Smooth muscle cell of the brain vasculature (primary cell): ENCODE measurements around the gene ELOVL1.

ENCODE experiments used
- DNase-seq: peaks from one replicate; pipeline ENCODE4 v3.0.0-alpha.2; 2012; ENCODE audit warnings: low read depth, low spot score

ELOVL1 gene

DNA sequence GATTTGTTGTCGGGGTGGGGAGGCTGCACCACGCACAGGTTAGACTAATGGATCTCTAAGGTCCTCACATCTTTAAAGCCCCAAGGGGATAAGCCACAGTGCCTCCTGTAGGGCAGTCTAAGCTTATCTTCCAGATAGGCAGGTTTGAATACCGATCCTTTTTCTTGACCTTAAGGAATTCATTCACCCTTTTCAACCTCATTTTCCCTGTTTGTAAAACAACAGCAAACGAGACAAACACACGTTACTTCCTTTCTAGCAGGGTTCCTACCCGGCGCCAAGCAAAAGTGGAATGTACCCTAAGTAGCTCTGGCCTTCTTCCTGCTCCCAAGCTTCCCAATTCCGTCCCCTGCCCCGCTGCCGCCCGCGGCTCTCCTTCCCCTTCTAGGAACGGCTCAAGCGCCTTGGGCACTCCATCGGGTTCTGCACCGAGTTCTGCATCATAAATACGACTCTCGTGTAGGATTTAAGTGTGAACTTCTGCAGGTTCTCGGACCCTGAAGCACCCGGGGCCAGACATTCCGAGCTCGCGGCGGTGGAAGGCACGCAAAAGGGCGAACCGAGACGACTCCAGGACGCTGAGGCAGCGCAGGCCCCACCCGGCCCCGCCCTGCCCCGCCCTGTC, 9.6 kb downstream of the ELOVL1 start:
- no peak for DNase-seq

DNA sequence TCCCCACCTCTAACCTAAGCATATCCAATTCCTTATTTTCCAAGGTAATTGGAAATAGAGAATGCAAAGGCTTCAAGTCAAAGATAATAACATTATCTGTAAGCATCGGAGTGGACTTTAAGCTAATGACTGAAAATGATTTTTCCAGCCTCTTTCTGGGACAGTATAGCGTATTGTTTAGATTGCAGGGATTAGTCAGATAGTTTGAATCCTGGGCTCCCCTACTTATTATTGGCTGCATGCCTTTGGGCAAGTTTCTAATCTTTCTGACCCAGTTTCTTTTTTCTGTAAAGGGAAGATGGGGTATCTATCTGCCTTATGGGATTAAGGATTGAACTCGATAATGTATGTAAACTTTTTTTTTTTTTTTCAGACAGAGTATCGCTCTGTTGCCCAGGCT, 10.6 kb downstream of the ELOVL1 start:
- DNase-seq, result no peak

DNA sequence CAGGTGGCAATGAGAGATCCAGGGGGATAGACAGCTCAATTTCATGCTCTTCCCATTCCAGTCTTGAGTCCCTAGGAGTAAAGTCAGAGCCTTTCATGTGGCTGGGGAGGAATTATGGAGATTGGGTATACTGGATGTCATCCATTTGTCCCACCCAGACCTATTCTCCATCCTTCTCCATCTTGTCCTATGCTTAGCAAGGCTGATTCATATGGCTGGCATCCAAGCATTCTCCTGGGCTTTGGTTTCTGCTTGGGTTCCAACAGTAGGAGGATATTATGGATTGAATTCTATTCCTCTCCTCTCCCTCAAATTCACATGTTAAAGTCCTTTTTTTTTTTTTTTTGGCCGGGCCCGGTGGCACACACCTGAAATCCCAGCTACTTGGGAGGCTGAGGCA, 12.9 kb downstream of the ELOVL1 start:
- no peak for DNase-seq

DNA sequence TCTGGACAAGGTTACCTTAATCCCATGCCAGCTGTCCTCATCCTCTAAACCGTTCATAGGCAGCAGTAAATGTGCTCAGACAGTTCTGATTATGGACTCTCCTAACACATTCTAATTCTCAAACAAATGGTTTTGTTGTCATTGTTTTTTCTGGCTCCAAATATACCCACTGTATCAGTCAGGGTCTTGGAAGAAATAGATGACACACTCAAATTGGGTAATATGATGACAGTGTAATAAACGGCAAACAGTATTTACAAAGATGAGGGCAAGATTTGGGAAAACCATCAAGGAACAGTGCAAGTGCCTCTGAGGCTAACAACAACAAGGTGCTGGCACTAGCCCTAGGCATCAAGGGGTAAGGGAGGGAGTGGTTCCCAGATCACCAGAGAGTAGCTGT, 13.3 kb downstream of the ELOVL1 start:
- DNase-seq, result no peak

DNA sequence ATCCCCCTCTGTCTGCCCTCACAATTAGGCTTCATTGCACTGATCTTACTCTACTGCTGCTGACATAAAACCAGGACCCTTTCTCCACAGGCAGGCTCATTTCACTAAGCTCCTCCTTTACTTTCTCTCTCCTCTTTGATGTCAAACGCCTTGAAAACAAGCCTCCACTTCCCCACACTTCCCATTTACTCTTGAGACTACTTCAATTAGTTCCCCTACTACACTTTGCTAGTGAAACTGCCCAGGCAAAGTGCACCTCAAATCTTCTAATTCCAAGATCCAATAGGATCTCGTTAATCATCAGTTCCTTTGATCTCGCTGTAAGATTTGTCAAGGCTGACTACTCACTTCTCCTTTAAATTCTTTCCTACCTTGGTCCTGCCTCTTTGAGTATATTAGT, 14.9 kb downstream of the ELOVL1 start:
- DNase-seq, result no peak

DNA sequence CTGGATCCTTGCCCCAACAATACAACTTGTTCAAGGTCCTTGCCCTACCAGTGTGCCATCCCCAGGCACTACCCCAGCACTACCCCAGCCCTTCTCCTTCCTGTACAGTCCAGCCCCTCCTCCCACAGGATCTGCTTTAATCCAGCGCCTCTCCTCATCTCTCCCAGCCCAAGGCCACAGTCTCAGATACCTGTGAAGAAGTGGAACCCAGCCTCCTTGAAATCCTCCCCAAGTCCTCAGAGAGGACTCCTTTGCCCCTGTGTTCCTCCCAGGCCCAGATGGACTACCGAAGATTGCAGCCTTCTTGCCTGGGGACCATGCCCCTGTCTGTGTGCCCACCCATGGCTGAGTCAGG, 15.5 kb downstream of the ELOVL1 start:
- no peak for DNase-seq

DNA sequence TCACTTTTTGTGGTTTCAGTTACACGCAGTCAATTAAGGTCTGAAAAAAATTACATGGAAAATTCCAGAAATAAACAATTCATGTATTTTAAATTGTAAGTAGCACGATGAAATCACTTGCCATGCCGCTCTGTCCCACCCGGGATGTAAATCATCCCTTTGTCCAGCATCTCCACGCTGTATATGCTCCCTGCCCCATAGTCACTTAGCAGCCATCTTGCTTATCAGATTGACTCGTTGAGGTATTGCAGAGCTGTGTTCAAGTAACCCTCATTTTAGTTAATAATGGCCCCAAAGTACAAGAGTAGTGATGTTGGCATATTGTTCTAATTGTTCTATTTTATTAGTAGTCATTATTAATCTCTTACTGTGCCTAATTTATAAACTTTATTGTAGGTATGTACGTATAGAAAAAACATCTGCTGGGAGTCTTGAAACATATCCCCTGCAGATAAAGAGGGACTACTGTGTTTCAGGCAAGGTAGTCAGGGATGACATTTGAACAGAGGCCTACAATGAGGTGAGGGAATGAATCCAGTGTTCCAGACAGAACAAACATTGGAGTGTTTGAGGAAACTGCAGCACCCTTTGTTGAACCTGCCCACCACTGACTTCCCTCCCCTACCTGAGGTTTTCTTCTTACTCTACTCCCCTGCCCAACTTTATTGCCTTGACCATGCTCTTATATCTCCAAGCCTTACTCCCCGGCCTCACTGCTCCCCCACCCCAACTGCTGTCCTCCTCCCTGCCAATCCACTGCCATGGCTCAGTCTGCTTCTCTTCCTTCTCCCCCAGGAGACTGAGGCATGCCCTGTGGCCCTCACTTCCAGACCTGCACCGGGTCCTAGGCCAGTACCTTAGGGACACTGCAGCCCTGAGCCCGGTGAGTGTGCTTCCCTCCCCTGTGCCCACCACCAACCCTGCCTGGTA, 16.1 kb downstream of the ELOVL1 start:
- no peak for DNase-seq

DNA sequence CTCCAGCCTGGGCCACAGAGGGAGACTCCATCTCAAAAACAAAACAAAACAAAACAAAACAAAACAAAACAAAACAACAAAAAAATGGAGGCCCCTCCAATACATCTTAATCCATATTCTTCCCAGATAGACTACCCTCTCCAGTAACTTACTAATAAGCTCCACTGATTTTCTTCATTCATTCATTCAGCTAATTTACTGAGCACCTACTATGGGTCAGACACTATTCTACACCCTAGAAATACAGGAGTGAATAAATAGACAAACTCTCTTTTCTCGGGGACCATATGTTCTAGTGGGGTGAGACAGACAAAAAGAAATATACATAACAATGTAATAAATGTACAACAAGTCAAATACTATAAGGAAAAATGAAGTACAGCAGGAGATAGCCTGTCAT, 16.8 kb downstream of the ELOVL1 start:
- no peak for DNase-seq

DNA sequence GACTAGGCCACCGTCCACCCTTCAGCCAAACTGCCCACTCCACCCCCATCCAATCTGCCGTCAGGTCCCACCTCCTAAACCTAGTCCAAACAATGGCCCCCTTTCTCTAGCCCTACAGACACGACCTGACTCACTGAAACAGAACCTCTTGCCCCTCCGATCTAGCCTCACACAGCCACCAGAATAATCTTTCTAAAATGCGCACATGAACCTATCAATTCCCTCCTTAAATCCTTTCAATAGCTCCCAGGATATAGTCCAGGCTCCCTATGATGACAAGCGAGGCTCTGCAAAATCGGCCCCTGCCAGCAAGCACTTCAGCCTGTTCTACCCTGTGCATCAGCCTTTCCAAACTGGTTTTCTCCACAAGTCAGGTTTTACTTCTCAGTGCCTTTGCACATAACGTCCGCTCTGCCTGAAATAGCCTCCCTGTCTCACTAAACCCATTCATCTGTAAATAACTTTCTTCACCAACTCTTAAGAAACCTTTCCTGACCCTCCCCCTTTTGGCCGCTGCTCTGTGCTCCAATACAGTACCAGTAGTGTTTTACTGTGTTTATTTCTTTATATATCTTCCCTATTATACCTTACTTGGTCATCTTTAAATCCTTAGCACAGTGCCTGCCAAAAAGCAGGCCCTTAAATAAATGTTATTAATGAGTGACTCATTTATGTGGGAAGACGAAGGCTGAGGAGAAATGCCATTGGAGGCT, 18.1 kb downstream of the ELOVL1 start:
- DNase-seq, result no peak

DNA sequence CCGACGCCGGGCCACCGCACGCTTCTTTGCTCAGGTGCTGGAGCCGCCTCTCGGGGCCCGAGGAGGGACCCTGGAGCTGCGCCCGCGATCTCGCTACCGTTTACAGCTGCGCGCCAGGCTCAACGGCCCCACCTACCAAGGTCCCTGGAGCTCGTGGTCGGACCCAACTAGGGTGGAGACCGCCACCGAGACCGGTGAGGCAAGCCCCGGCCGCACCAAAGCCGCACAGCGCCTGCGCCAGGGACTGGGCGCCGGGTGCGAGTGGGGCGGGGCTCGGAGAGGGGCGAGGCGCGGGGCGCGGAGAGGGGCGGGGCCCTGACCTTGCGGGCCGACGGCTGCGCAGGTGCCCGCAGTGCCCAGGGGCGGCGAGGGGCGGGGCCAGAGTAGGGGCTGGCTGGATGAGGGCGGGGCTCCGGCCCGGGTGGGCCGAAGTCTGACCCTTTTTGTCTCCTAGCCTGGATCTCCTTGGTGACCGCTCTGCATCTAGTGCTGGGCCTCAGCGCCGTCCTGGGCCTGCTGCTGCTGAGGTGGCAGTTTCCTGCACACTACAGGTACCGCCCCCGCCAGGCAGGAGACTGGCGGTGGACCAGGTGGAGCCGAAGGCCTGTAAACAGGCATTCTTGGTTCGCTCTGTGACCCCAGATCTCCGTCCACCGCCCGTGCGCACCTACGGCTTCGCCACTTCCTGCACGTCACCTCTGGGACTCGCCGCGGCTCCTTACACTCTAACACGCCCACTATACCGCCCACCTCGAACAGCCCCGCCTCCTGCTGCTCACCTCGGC, 18.8 kb downstream of the ELOVL1 start:
- no peak for DNase-seq

DNA sequence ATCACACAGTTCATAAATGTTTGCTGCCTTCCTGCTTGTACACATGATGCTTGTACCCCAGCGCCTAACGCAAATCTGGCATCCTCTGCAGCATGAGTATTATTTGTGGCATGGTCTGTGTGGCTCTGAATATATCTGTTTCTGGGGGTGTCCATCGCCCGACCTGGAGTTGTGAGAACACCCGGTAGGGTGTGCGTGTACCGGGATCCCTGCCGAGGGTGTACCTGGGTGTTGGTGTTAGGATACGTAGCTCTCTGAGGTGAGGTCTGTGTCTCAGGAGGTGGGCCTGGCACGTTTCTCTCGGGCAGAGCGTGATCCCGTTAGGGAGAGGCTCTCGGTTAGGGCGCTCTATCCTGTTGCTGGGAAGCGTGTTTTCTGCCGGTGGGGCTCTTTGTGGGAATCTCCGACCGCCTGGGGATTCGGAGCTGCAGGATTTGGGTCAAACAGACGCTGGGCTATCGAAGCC, 19.4 kb downstream of the ELOVL1 start:
- DNase-seq, result no peak

DNA sequence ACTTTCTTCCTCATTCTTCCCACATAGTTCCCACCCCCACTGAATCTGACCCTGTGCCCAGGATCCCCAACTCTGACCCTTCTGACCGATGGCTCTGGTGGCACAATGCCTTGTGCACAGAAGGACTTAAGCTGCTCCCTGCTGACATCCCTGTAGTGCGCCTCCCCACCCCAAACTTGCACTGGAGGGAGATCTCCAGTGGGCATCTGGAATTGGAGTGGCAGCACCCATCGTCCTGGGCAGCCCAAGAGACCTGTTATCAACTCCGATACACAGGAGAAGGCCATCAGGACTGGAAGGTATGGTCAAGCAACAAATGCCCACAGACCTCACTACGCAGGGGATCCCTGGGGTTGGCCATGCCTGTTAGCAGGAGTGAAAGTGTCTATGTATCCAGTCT, 21.2 kb downstream of the ELOVL1 start:
- DNase-seq, result no peak

DNA sequence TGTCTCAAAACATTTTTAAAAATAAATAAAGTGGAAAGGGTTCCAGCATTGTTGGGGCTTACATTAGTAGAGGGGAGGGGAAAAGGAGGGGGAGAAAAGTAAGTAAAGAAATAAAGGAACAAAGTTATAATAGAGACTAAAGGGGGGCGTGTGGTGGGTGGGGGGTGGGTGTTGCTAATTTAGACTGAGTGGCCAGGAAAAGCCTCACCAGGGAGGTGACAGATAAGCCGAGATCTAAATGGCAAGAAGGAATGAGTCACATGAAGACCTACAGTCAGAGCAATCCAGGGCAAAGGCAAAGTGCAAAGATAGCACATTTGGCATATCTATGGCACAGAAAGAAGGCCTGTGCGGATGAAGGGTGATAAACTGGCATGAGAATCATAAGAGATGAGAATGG, 22.7 kb downstream of the ELOVL1 start:
- DNase-seq, result no peak

DNA sequence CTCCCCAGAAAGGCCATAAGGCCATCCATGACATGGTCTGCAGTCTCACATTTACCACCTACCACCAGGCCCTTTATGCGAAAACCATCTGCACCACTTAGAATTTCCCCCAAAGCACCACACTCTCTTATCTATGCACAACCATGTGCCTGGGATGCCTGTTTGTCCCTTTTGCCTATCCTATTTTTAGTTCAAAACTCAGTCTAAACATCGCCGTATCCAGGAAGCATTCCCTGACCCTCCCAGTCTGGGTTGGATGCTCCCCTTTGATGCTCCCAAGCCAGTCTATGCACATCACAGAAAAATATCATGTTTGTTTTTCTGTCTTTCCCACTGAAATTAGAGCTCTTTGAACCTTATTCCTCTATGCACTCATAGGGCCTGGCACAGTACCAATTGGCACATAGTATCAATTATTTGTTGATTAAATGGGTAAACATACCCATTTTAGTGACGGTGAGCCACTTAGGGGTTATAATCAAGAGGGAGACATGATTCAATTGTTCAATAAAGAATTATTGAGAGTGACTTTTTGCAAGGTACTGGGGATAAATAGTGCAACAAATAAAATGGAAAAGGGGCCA, 23.5 kb downstream of the ELOVL1 start:
- no peak for DNase-seq

DNA sequence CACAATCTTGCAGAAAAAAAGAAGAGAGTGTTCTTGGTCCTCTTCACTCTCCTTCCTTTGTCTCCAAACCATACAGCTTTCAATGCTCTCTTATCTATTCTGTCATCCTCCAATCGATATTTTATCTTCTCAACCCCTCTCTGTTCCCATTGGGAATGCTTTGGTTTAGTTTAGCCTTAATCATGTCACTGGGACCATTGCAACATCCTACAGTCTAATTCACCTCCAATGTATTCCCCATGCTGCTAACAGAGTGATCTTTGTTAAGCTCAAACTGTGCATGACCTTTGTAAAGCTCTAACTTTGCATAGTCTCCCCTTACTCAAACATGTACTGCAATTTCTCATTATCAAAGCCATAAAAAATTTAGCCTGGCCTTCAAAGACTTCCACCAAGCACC, 27.3 kb downstream of the ELOVL1 start:
- DNase-seq, result no peak

DNA sequence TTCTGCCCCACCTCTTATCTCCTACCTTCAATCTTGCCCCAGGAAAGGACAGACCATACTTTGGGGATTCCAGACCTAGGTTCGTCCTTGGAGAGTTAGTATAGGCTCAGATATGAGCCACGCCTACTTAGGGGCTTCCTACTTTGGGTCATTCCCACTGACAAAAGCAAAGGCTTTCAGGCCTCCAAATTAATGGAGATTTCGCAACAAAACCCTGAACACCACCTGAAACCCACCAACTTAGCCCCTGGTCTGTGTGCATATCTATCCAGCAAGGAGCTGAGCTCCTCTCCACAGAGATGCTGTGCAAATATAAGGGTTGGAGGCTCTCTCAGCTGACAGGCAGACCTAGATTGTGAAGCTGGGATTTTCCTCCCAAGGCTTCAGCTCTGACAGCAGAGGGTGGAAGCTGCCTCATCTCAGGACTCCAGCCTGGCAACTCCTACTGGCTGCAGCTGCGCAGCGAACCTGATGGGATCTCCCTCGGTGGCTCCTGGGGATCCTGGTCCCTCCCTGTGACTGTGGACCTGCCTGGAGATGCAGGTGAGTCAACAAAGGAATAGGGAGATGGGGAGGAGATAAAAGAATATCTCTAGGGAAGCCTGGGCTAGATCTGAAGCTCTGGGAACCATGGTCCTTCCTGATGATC, 28.1 kb downstream of the ELOVL1 start:
- no peak for DNase-seq

DNA sequence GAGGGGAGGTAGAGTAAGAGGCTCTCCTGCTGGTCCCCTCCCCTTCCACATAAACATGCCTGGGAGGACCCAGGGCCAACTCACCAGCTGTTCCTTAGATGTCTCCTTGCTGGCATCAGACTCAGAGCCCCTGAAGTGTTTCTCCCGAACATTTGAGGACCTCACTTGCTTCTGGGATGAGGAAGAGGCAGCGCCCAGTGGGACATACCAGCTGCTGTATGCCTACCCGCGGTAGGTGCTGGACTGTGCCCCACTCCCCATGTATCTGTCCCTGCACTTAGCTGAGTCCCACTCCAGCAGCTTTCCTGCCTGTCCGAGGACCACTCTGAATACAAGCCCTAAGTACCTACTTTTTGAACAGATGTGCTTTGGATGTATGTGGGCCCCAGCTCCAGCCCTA, 29.8 kb downstream of the ELOVL1 start:
- DNase-seq, result no peak

DNA sequence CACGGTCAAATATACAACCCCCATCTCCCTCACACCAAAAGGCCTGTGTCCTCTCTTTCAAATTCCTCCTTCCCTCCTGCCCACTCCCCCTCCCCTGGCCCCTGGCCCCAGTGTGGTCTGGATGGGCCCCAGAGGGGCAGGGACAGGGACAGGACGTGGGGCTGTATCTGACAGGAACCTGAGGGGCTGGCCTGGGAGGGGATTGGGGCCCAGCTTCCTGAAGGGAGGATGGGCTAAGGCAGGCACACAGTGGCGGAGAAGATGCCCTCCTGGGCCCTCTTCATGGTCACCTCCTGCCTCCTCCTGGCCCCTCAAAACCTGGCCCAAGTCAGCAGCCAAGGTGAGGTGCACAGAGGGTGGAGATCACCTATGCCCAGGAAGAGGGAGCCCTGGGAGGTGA, 30.2 kb downstream of the ELOVL1 start, which contains the start of gene MPL:
TSS of gene MPL (plus strand) at position 231 of the 400 bp plus-strand sequence. CDS start at position 262, 31 bp downstream.
- DNase-seq, result no peak

DNA sequence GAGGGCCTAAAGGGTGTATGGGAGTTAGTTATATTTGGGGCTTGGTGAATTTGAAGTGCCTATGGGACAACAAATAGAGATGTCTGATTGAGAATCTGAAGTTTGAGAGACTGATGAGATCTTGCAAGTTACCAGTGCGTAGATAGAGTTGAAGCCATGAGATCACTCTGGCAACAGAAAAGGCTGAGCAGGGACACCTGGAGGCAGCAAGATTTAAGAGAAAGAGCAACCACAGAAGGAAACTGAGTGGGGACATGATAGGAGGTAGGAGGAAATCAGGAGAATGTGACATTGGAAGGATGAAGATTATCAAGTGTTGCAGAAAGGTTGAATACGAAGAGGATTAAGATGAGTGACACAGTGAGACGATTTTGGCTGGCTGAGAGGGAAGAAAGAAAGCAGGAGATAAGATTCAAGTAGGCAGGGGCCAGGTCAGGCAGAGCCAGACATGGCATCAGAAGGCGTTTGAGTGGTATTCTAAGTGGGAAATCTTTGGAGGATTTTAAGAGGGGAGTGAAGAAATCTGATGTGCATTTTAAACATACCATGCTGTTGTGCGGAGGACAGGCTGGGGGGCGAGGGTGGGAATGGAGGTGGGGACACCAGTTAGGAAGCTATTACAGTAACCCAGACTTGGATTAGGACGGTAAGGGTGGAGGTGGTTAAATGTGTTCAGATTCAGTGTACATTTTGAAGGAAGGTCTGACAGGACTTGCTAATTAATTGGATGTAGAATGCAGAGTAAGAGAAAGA, 33.2 kb downstream of the ELOVL1 start:
- no peak for DNase-seq

DNA sequence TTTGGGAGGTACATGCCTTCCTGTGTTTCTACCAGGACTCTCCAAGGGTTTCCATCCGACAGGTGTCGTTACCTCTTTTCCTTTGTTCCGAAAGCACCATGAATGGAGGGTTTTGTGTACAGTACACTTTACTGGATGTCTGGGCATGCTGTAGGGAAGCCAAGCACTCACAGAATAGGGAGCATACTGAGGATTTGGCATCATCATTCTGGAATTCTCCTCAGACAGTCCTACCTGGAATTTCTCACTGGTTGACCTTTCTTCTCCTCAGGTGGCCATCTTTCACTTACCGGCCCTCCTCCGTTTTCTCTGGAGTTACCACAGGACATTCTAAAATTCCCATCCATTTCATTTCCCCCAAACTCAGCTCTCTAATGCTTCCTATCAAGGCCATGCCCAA, 36.1 kb downstream of the ELOVL1 start:
- DNase-seq, result no peak
